Measurements from ENCODE around the gene SCN5A. TPM values are rescaled to one million over a fixed set of nuclear protein-coding genes. Genes with fewer than 3 reads are reported as not detected.

Gene SCN5A
- total and polyA plus RNA-seq, 2 of the 4 experiments (the other 2 are of a cell fraction), result 1.9 to 2.0 TPM

DNA sequence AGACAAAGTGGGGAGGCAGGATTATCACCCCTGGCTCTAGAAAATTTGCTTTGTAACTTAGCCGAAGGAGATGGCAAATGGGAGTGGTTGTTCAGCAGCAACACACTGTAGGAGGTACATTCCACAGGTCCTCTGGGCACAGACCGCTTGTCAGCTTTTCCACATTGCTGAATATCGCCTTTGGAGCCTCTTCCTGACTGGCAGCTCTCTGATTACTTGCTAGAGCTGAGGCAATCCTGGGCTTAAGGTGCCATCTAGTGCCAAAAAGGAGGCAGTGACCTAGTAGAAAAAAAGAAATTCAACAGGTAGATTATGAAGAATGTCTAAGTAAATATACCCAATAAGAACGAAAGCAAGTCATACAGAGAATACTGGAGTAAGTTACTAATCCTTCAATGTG lies 13.1 kb upstream of the SCN5A start:
- Histone ChIP-seq H2BK15ac (ENCODE audit: low read depth, low read length) (no peak overlapping the region), H3K27ac (ENCODE audit: insufficient read depth, low read length) (no peak overlapping the region), H4K20me1 (ENCODE audit: insufficient read depth, low read length) (no peaks in the 10 kb centered on the region), H2AK9ac (replicated peaks; ENCODE audit: low read depth, low read length, poor library complexity) (no peak overlapping the region), H3K4me2 (ENCODE audit: low read depth, low read length) (no peak overlapping the region), H3K18ac (ENCODE audit: low read depth, low read length) (no peak overlapping the region), H3K4ac (ENCODE audit: low read depth, low read length) (no peak overlapping the region), H3K27me3 (ENCODE audit: control insufficient read depth, insufficient read depth, low read length) (peaks cover 25% of the 10 kb centered on the region), H3K4me1 (ENCODE audit: control insufficient read depth, insufficient read depth, low read length) (no peaks in the 10 kb centered on the region), H2BK5ac (ENCODE audit: low read depth, low read length, poor library complexity, severe bottlenecking) (no peak overlapping the region), H3K4me3 (ENCODE audit: insufficient read depth, low read depth, low read length) (no peak overlapping the region), H2BK120ac (ENCODE audit: low read depth, low read length) (no peak overlapping the region), H3K9me3 (ENCODE audit: control insufficient read depth, insufficient read depth, low read length) (no peaks in the 10 kb centered on the region), H4K5ac (ENCODE audit: low read depth, low read length) (no peak overlapping the region), H3K79me1 (ENCODE audit: low read depth in 1 of 2, low read length in 2 of 2) (no peaks in the 10 kb centered on the region), H3K9me1 (ENCODE audit: insufficient read depth, low read length) (no peaks in the 10 kb centered on the region; the same call in 1 of the 2 replicates), H2BK20ac (ENCODE audit: low read depth, low read length) (no peak overlapping the region), H3K23ac (ENCODE audit: low read depth, low read length) (no peak overlapping the region), H3K9ac (ENCODE audit: low read depth, low read length) (no peak overlapping the region), H3K56ac (ENCODE audit: extremely low read depth, insufficient read depth, low read length) (peak overlapping the region; percentile 11; the same call in 1 of the 2 replicates), H4K91ac (ENCODE audit: insufficient read depth, low read depth, low read length) (no peak overlapping the region), H2AK5ac (ENCODE audit: low read depth, low read length) (no peak overlapping the region), H3K36me3 (ENCODE audit: control insufficient read depth, insufficient read depth, low read length) (no peaks in the 10 kb centered on the region), H4K8ac (ENCODE audit: low read depth in 2 of 2, low read length in 2 of 2) (no peak overlapping the region), H3K14ac (replicated peaks; ENCODE audit: low read depth, low read length) (no peak overlapping the region), H2AFZ (replicated peaks; ENCODE audit: low read length, poor library complexity) (peak overlapping the region; percentile 42)
- in situ Hi-C loops (cut with MboI; ENCODE audit: low sequenced_read_pairs) (no loop called here), dilution Hi-C loops (cut with HindIII; ENCODE audit: low sequenced_read_pairs, unreplicated experiment) (no loop called here), intact Hi-C loops (cut with micrococcal nuclease) (no loop called here)
- ChIA-PET CTCF (interaction anchor here (1.2 to 1.7 kb wide), 3 partner anchors 11 to 337 kb away, joined by 4 to 7 read pairs (median 6); no protein-coding TSS in a partner anchor), POLR2A (ENCODE audit: unreplicated experiment) (no interaction called here)
- WGBS, 2 experiments (ENCODE audit: extremely low coverage in 2 of 2, insufficient read length in 1 of 2), result 10% methylated on average over 2 of the region's 4 CpGs; no CpG with 5 or more reads in 1 of the 2 experiments
- no TSS peak for BruUV-seq (replicated peaks)
- TF ChIP-seq MAFK (IDR thresholded peaks at IDR 0.05; ENCODE audit: low read depth, low read length) (no peak), RAD21 (IDR thresholded peaks at IDR 0.05; ENCODE audit: low read length) (peak; percentile 66), SMC3 (IDR thresholded peaks at IDR 0.05; ENCODE audit: low read depth, low read length) (peak; percentile 42), MAZ (IDR thresholded peaks at IDR 0.05; ENCODE audit: borderline replicate concordance, low read depth, low read length) (no peak)
- TF ChIP-seq, protein P1, sequence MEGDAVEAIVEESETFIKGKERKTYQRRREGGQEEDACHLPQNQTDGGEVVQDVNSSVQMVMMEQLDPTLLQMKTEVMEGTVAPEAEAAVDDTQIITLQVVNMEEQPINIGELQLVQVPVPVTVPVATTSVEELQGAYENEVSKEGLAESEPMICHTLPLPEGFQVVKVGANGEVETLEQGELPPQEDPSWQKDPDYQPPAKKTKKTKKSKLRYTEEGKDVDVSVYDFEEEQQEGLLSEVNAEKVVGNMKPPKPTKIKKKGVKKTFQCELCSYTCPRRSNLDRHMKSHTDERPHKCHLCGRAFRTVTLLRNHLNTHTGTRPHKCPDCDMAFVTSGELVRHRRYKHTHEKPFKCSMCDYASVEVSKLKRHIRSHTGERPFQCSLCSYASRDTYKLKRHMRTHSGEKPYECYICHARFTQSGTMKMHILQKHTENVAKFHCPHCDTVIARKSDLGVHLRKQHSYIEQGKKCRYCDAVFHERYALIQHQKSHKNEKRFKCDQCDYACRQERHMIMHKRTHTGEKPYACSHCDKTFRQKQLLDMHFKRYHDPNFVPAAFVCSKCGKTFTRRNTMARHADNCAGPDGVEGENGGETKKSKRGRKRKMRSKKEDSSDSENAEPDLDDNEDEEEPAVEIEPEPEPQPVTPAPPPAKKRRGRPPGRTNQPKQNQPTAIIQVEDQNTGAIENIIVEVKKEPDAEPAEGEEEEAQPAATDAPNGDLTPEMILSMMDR (conservative IDR thresholded peaks at IDR 0.05; ENCODE audit: low read depth, low read length), result peak; percentile 58
- ATAC-seq (ENCODE audit: low read depth) (no peak), DNase-seq (peak; percentile 43)

All from IMR-90 (cell line).